ENCODE results near the gene CHCHD4. TPM values are rescaled to one million over a fixed set of nuclear protein-coding genes. Genes with fewer than 3 reads are reported as not detected.

Gene CHCHD4
- total RNA-seq, 1 experiment from 2014 or later = 43.3 TPM

DNA sequence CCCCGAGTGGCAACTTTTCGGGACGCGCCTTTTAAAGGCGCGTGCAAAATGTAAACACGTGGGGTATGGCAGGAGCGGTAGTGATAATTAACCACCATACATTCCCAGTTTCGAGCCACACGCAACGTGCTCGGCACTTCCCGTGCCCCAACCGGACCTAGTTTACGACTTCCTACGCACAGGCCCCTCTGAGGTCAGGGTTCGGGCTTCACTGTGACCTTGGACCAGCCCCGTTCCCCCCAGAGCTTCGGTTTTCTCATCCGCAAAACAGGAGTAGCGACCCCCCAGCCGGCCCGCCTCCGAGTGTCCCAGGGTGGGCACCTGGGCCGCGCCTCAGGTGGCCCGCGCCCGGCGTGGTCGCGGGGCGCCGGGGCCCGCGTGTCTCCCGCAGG is 451 bp downstream of the CHCHD4 start:
- Histone ChIP-seq H4K20me1 (ENCODE audit: low read length) (peaks cover 30% of the 10 kb centered on the region), H2AFZ (ENCODE audit: low read length) (peak overlapping the region; percentile 83), H3K9me2 (replicated peaks; ENCODE audit: low read length) (no peaks in the 10 kb centered on the region), H3K79me2 (ENCODE audit: low read length) (peaks cover 86% of the 10 kb centered on the region), H3K9ac (ENCODE audit: low read length) (peak overlapping the region; percentile 94), H3F3A (ENCODE audit: low read length, unreplicated experiment) (no peaks in the 10 kb centered on the region), H3K27ac (ENCODE audit: low read length) (peak overlapping the region; percentile 55), H3K36me3 (ENCODE audit: low read depth, low read length) (peaks cover 18% of the 10 kb centered on the region), H3K27me3 (ENCODE audit: low read length) (no peaks in the 10 kb centered on the region), H3K9me3 (ENCODE audit: low read length) (no peaks in the 10 kb centered on the region), H3K4me3 (ENCODE audit: low read length) (peak overlapping the region; percentile 87), H3K4me2 (ENCODE audit: low read length) (peak overlapping the region; percentile 87), H3K4me1 (ENCODE audit: insufficient read depth, low read length) (peaks cover 23% of the 10 kb centered on the region)
- POLR2A ChIA-PET (ENCODE audit: unreplicated experiment) = interaction anchor here (0.6 to 2.2 kb wide), 4 partner anchors 13 to 95 kb away, joined by 5 to 20 read pairs (median 10); partner anchors contain the start of genes LSM3 and XPC
- TF ChIP-seq EZH2 (IDR thresholded peaks at IDR 0.05; ENCODE audit: low read length, unreplicated experiment) (no peak), EZH2phosphoT487 (IDR thresholded peaks at IDR 0.05; ENCODE audit: borderline replicate concordance, low read length) (no peak)
- TF ChIP-seq, protein P1, sequence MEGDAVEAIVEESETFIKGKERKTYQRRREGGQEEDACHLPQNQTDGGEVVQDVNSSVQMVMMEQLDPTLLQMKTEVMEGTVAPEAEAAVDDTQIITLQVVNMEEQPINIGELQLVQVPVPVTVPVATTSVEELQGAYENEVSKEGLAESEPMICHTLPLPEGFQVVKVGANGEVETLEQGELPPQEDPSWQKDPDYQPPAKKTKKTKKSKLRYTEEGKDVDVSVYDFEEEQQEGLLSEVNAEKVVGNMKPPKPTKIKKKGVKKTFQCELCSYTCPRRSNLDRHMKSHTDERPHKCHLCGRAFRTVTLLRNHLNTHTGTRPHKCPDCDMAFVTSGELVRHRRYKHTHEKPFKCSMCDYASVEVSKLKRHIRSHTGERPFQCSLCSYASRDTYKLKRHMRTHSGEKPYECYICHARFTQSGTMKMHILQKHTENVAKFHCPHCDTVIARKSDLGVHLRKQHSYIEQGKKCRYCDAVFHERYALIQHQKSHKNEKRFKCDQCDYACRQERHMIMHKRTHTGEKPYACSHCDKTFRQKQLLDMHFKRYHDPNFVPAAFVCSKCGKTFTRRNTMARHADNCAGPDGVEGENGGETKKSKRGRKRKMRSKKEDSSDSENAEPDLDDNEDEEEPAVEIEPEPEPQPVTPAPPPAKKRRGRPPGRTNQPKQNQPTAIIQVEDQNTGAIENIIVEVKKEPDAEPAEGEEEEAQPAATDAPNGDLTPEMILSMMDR (conservative IDR thresholded peaks at IDR 0.05; ENCODE audit: low read depth, low read length) = no peak
- intact Hi-C loops (cut with micrococcal nuclease) = loop anchor here (1.0 to 10.0 kb wide), 5 partner anchors 20 to 469 kb away; partner anchors contain the start of genes LSM3, SLC6A6 and XPC
- ATAC-seq (peak; percentile 10), DNase-seq (peak; percentile 43)
- no TSS peak for BruUV-seq (replicated peaks)
- CTCF ChIA-PET = interaction anchor here (0.6 to 2.2 kb wide), 4 partner anchors 29 to 228 kb away, joined by 3 to 15 read pairs (median 4); no protein-coding TSS in a partner anchor

DNA sequence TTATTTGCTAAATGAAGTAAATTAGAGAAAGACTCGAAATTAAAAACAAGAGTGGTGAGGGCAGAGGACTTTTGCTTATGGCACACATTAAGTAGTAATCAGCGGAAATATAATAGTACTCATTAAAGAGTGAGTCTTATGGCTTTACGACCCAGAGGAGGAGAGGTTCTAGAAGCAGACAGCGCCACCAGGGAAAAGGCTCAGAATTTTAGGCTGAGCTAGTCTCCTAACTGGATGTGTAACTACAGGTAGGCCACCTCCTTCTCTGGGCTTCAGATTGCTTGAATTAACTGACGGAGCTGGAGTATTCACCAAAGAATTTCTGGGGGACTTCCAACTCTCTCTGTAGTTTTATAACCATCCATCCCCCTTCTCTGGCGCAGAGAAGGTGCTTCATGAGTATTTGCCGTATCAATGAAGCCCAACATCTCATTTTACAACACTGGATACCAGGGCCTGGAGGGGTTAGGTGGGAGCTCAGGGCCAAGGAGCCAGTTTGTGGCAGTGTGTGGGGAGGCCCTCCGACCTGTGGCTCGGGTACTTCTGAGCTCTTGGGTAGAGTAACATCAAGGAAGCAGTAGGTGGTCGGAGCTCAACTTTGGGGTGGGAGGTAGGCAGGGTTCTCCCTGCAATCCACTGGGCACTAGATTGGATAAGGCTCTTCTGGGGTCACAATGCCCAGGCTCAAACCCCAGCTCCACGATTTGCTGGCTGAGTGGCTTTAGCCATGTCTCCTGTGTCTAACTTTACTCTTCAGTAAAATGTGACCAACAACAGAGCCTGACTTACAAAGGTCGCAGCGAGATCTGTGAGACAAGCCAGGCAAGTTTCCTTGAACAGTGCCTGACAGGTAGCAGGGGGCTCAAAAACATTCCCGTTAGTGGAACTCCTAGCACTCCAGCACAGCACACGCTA is 1.1 kb downstream of the CHCHD4 start:
- peaks cover 26% of the 10 kb centered on the region for H4K20me1 ChIP-seq (ENCODE audit: low read length)
- intact Hi-C loops (cut with micrococcal nuclease) = loop anchor here (1.0 to 10.0 kb wide), 5 partner anchors 21 to 469 kb away; partner anchors contain the start of genes LSM3, SLC6A6 and XPC
- H3K27ac ChIP-seq (ENCODE audit: low read length) = peak overlapping the region; percentile 55
- H3F3A ChIP-seq (ENCODE audit: low read length, unreplicated experiment) = no peaks in the 10 kb centered on the region
- peaks cover 14% of the 10 kb centered on the region; the same call in 1 of the 2 replicates for H3K36me3 ChIP-seq (ENCODE audit: low read depth, low read length)
- no peaks in the 10 kb centered on the region for H3K9me3 ChIP-seq (ENCODE audit: low read length)
- BruUV-seq (replicated peaks) = TSS peak; percentile 55
- ChIA-PET POLR2A (ENCODE audit: unreplicated experiment) (no interaction called here), CTCF (interaction anchor here (0.5 to 1.3 kb wide), 4 partner anchors 20 to 1546 kb away, joined by 3 to 15 read pairs (median 6); no protein-coding TSS in a partner anchor)
- H3K4me2 ChIP-seq (ENCODE audit: low read length) = peak overlapping the region; percentile 87
- ATAC-seq (no peak), DNase-seq (peak; percentile 57)
- peak overlapping the region; percentile 83 for H2AFZ ChIP-seq (ENCODE audit: low read length)
- H3K4me3 ChIP-seq (ENCODE audit: low read length) = peak overlapping the region; percentile 87
- H3K9ac ChIP-seq (ENCODE audit: low read length) = peak overlapping the region; percentile 94
- TF ChIP-seq EZH2phosphoT487 (IDR thresholded peaks at IDR 0.05; ENCODE audit: borderline replicate concordance, low read length) = no peak
- TF ChIP-seq, protein P1 (conservative IDR thresholded peaks at IDR 0.05; ENCODE audit: low read depth, low read length) = peak; percentile 58
- H3K27me3 ChIP-seq (ENCODE audit: low read length) = no peaks in the 10 kb centered on the region
- H3K9me2 ChIP-seq (replicated peaks; ENCODE audit: low read length) = no peaks in the 10 kb centered on the region
- H3K79me2 ChIP-seq (ENCODE audit: low read length) = peaks cover 88% of the 10 kb centered on the region
- H3K4me1 ChIP-seq (ENCODE audit: insufficient read depth, low read length) = peaks cover 23% of the 10 kb centered on the region

Measured in PC-3 (cell line).